HepG2 (cell line): ENCODE results near the gene FGD3. TPM values are rescaled to one million over a fixed set of nuclear protein-coding genes. Genes with fewer than 3 reads are reported as not detected.

Experiments used
- HNF4A ChIP-seq: sonication (generic); formaldehyde crosslinking; IDR thresholded peaks from 2 replicates; pipeline ENCODE4 v1.4.0; 2020; ENCODE audit warnings: missing genetic modification reagents
- NONO ChIP-seq, 2 experiments: fragments of 450-650 bp in 1 of 2; sonication (generic) in 1 of 2; formaldehyde crosslinking in 1 of 2; IDR thresholded peaks in 1 of 2; conservative IDR thresholded peaks in 1 of 2; 2 replicates each; pipeline versions ENCODE4 v1.6.1 to v1.8.0; 2017 to 2022; ENCODE audit warnings: mild to moderate bottlenecking in 1 of 2, missing genetic modification reagents in 1 of 2, moderate library complexity in 1 of 2
- PTBP1 ChIP-seq: fragments of 200-400 bp; formaldehyde crosslinking; IDR thresholded peaks from 2 replicates; pipeline ENCODE4 v1.6.1; 2018; ENCODE audit warnings: low read length, low read depth; ENCODE audit not compliant: poor library complexity, severe bottlenecking
- TEAD3 ChIP-seq: optimal IDR thresholded peaks from 2 replicates; pipeline ENCODE3; 2016; ENCODE audit warnings: borderline replicate concordance
- ZNF121 ChIP-seq: sonication (generic); formaldehyde crosslinking; IDR thresholded peaks from 2 replicates; pipeline ENCODE4 v1.5.0; 2020; ENCODE audit warnings: mild to moderate bottlenecking, missing genetic modification reagents
- polyA plus RNA-seq, 8 experiments: library from polyadenylated mRNA; depleted of rRNA in 3 of 8; stranded (reverse) in 7 of 8; unstranded in 1 of 8; fragments of >200 nt; fragmentation: Illumina TruSeq in 4 of 8; extraction: Trizol in 4 of 8; gene quantifications; 2 replicates each; pipeline versions ENCODE4 v1.2.1 to v1.2.3, GENCODE V29; 2011 to 2016; ENCODE audit warnings: low read depth in 4 of 8, missing spikeins in 1 of 8, mixed read lengths in 1 of 8; ENCODE audit not compliant: insufficient read depth in 1 of 8
- total RNA-seq, 5 experiments: library from RNA; depleted of rRNA; stranded (reverse); fragments of >200 nt; fragmentation: Illumina TruSeq; extraction: Trizol; gene quantifications; 2 replicates each; pipeline ENCODE4 v1.2.3, GENCODE V29; 2016; ENCODE audit warnings: low read depth in 1 of 5
- TF ChIP-seq, protein P1 (sequence below): sonication (generic); formaldehyde crosslinking; IDR thresholded peaks from 2 replicates; pipeline ENCODE4 v1.4.0; 2020; ENCODE audit warnings: missing genetic modification reagents
- TF ChIP-seq, protein P2 (sequence below): sonication (generic); formaldehyde crosslinking; IDR thresholded peaks from 2 replicates; pipeline ENCODE4 v1.5.1; 2020; ENCODE audit warnings: mild to moderate bottlenecking, missing genetic modification reagents, moderate library complexity

FGD3 gene
- total and polyA plus RNA-seq, 2 of the 13 experiments (the other 11 are each of a cell fraction or from before 2014, with no cell fraction given) = 0.53 to 1.1 TPM

DNA sequence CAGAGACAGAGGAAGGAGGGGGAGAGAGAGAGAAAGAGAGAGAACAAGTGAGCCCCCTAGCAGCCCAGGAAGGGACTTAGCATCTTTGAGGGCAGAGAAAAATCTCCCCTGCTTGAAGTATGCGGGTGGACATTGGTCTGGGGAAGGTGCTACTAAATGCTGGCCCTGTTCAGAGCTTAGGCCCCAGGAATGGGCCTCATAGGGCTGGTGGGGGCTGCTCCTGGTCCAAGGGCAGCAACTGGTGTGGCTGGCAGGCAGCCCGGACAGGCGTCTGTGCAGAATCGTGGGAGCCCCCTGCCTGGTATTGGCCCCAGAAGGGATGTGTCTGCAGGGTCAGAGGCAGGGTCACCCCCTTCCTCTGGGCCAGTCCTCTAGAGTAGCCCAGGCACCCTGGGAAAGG is 63.4 kb downstream of the FGD3 start (continued):
- peak; percentile 31; the same call in 1 of the 2 replicates for TF ChIP-seq HNF4A (CRISPR knock-in tag)
- TF ChIP-seq, protein P1, sequence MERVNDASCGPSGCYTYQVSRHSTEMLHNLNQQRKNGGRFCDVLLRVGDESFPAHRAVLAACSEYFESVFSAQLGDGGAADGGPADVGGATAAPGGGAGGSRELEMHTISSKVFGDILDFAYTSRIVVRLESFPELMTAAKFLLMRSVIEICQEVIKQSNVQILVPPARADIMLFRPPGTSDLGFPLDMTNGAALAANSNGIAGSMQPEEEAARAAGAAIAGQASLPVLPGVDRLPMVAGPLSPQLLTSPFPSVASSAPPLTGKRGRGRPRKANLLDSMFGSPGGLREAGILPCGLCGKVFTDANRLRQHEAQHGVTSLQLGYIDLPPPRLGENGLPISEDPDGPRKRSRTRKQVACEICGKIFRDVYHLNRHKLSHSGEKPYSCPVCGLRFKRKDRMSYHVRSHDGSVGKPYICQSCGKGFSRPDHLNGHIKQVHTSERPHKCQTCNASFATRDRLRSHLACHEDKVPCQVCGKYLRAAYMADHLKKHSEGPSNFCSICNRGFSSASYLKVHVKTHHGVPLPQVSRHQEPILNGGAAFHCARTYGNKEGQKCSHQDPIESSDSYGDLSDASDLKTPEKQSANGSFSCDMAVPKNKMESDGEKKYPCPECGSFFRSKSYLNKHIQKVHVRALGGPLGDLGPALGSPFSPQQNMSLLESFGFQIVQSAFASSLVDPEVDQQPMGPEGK (CRISPR knock-in tag) = peak; percentile 69
- TF ChIP-seq ZNF121 (CRISPR knock-in tag) = no peak
- TF ChIP-seq, protein P2, sequence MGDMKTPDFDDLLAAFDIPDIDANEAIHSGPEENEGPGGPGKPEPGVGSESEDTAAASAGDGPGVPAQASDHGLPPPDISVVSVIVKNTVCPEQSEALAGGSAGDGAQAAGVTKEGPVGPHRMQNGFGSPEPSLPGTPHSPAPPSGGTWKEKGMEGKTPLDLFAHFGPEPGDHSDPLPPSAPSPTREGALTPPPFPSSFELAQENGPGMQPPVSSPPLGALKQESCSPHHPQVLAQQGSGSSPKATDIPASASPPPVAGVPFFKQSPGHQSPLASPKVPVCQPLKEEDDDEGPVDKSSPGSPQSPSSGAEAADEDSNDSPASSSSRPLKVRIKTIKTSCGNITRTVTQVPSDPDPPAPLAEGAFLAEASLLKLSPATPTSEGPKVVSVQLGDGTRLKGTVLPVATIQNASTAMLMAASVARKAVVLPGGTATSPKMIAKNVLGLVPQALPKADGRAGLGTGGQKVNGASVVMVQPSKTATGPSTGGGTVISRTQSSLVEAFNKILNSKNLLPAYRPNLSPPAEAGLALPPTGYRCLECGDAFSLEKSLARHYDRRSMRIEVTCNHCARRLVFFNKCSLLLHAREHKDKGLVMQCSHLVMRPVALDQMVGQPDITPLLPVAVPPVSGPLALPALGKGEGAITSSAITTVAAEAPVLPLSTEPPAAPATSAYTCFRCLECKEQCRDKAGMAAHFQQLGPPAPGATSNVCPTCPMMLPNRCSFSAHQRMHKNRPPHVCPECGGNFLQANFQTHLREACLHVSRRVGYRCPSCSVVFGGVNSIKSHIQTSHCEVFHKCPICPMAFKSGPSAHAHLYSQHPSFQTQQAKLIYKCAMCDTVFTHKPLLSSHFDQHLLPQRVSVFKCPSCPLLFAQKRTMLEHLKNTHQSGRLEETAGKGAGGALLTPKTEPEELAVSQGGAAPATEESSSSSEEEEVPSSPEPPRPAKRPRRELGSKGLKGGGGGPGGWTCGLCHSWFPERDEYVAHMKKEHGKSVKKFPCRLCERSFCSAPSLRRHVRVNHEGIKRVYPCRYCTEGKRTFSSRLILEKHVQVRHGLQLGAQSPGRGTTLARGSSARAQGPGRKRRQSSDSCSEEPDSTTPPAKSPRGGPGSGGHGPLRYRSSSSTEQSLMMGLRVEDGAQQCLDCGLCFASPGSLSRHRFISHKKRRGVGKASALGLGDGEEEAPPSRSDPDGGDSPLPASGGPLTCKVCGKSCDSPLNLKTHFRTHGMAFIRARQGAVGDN = peak; percentile 49
- TF ChIP-seq TEAD3 = peak; percentile 13
- TF ChIP-seq NONO (IDR thresholded peaks at IDR 0.05) = no peak
- no peak for TF ChIP-seq NONO (CRISPR knock-in tag; conservative IDR thresholded peaks at IDR 0.05)
- no peak for TF ChIP-seq PTBP1
